DMS114 treated with DMSO at 0.1 percent for 48 hours (cell line): Measurements from ENCODE around the gene SCARB1.
"Not testable (repeated sequence)": the region's sequence is repeated elsewhere in the genome, so short reads cannot be mapped to it uniquely, and the experiment has no call there.

Source experiments
- DNase-seq: peaks from one replicate; lab custom pipeline; 2025; ENCODE audit not compliant: unreplicated experiment; lab: John Stamatoyannopoulos, UW

Gene SCARB1

DNA sequence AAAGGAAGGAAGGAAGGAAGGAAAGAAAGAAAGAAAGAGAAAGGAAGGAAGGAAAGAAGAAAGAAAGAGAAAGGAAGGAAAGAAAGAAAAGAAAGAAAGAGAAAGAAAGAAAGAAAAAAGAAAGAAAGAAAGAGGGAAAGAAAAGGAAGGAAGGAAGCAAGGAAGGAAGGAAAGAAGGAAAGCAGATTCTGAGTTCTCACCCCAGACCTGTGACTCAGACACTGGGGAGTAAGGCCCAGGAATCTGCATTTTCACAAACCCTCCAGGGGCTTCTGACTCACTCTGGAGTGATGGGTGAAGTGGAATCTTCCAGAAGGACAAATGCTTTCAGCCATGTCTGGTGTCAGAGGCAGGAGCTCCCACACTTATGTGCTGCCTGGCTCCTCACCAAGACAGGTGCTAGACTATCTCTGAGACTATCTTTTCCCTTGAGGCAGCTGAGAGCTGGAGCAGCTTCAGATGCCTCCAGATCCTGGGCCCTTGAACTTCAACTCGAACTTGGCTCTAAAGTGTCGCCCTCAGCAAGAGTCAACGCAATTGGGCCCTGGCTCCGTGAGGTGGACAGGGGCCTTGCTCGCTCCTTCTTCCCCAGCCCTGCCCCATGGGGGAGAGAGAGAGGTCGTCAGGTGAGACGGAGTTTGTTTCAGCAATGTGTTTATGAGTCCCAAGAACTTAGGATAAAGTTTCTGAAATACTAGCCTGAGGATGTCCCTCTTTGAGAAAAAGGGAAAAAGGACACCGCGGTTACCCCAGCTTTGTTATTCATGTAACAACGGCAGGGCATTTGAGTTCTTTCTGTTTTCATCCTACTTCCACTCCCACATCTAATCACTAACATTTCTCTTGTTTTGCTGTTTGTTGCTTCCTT lies 19.8 kb upstream of the SCARB1 start:
- DNase-seq, result no peak

DNA sequence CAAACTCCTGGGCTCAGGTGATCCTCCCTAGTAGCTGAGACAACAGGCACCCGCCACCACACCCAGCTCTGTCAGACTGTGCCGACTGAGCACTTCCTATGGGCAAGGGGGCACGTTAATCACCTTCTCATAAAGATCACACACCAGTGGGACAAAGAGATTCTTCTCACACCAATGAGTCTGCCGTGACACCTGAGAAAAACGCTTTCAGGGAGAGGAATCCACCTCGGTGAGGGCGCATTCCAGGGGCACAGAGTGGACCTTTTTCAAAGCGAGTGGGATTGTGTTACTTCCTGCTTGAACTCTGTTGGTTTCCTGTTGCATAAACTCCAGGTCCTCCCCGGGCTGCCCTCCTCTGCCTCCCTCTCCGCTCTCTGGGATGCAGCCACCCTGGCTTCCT lies 17.5 kb upstream of the SCARB1 start:
- DNase-seq, result no peak

DNA sequence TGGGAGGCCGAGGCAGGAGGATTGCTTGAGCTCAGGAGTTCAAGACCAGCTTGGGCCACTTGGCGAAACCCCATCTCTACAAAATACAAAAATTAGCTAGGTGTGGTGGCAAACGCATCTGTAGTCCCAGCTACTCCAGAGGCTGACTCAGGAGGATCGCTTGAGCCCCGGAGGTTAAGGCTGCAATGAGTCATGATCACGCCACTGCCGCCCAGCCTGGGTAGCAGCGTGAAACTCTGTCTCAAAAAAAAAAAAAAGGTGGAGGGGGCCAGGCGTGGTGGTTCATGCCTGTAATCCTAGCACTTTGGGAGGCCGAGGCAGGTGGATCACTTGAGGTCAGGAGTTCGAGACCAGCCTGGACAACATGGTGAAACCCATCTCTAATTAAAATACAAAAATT lies 16.7 kb upstream of the SCARB1 start:
- DNase-seq, result not testable (repeated sequence)

- no peak for DNase-seq
These were observed 15.3 kb upstream of the SCARB1 start for GRCh38 chr12:124878795-124879516.

DNA sequence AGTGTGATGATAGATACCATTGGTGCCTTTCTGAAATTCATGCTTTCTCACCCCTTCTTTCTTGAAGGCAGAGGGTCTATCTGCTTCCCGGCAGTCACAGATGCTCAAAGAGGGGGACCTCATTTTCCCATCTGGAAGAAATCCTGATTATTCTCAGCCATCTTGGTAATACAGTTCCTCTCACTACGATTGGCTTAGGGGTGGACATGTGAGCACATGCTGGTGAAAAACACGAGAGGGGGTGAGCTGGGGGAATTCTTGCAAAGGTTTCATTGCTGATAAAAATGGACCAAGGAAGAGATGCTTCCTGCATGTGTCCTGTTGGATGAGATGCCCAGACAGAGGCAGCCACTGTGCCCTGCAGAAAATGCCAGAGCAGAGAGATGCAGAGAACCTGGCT lies 13.8 kb upstream of the SCARB1 start:
- no peak for DNase-seq

DNA sequence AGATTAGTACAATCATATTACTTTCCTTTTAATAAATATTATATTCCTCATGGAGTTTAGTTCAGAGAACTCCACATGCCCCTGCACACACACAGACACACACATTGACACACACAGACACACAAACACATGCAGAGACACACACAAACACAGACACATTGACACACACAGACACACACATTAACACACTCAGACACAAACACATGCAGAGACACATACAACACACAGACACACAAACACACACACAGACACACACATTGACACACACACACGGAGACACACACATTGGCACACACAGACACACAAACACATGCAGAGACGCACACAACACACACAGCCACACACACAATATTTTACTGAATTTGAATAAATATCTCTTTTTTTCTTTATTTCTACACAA lies 12.5 kb upstream of the SCARB1 start:
- DNase-seq, result no peak

GRCh38 chr12:124875803-124876132 lies 12.1 kb upstream of the SCARB1 start:
- no peak for DNase-seq

DNA sequence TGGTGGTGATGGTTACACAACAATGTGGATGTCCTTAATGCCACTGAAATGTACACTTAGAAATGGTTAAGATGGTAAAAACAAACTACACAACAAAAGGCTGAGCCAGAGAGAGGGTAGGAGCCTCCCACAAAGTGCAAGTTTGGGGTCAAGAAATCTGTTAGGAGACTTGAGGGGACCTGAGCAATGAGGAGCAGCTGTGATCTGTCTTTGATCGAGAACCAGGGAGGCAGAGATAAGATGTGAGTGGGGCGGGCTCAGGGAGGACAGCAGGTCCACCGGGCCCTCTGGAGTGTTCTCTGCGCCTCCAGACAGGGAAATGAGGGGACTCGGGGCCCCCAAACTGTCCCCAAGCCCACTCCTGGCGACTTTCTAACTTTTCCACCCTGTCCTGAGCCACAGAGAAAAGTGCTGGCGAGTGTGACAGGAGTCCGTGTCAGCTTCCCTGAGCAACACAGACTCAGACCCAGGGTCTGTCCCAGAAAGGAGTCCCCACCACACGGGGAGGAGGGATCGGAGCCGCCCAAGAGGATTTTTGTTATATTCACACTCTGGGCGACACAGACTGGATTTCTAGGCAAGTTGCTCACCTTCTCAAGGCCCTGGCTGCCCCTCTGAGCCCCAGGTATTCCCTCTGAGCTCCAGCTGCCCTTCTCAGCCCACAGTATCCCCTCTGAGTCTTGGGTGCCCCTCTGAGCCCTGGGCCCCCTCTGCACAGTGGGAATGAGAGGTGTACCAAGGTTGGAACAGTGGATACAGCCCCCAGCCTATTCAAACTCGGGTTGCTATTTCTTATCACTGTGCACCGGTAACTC lies 11.5 kb upstream of the SCARB1 start:
- DNase-seq, result no peak

DNA sequence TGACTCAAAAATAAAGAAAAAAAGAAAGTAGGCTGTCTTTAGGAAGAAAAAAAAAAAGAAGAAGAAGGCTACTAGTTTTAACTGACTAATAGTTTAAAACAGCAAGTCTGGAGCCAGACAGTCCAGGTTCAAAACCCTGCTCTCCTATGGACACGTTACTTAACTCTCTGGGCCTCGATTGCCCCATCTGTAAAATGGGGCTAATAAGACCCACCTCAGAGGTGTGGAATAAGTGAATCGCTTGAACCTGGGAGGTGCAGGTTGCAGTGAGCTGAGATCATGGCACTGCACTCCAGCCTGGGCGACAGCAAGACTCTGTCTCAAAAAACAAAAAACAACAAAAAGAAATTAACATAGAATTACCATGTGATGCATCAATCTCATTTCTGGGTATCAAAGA lies 10.5 kb upstream of the SCARB1 start:
- DNase-seq, result no peak

DNA sequence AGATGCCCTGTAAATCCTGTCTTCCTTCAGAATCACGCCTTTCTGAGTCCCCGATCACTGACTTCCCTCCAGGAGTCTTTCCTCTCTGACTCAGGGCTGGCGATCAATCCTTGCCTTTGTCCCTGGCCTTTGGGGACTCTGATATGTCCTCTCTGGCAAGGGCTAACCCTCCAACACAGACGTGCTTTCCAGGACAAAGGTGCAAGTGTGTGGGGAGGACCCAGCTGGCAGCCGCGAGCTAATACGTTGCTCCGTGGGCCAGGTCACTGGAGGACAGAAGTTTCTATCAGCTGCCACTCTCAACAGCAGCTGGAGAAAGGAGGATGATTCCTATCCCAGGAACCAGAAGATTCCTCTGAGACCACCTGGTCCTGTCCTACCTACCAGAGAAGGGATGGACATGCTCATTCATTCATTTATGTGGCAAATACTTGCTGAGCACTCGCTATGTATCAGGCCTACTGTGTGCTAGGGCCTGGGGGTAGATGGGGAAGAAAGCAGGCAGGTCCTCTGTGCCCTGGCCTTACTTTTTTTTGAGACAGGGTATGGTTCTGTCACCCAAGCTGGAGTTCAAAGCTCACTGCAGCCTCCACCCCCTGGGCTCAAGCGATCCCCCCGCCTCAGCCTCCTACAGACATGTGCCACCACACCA lies 8.5 kb upstream of the SCARB1 start:
- DNase-seq, result no peak

DNA sequence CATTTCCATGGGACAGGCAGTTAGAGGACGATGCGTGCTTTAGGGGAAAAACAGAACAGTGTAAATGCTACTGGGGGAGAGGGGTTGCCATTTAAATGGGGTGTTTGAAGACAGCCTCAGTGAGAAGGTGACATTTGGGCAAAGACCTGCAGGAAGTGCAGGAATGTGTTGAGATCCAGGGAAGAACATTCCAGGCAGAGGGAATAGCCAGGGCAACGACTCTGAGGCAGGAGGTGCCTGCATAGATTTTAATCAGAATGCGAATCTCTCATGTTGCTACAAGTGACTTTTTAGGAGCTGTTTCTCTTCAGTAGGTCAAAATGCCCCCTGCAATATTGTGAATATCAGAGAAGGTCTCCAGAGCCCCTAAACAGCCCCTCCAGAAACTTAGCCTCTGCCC lies 7.6 kb upstream of the SCARB1 start:
- DNase-seq, result no peak

- DNase-seq, result no peak
These were observed 6.9 kb upstream of the SCARB1 start for GRCh38 chr12:124870515-124870914.

DNA sequence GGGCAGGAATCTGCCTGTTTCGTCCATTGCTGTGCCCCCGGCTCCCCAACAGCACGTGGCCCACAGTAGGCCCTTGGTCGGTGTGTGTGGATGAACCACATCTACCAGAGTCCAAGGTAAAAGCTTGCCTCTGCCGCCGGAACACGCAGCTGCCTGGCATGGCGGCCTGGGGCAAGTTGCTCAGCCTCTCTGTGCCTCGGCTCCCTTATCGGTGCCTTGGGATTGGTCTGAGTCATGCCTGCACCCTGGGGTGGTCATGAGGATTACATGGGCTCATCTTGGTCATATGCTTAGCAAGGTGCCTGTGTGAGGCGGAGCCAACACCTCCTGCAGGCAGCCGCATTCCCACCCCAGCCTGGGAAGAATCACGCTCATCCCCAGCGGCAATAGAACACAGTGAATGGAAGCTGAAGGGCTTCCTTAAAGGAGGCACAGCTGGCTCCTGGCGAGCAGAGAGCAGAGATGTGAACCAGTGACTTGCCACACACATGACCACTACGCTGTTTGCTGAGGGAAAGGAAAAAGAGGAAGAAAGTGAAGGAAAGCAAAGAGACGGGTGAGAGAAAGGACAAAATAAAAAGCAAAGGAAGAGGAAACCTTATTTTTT lies 5.5 kb upstream of the SCARB1 start:
- no peak for DNase-seq

- DNase-seq, result no peak
These were observed 4.8 kb upstream of the SCARB1 start for GRCh38 chr12:124868252-124869058.

DNA sequence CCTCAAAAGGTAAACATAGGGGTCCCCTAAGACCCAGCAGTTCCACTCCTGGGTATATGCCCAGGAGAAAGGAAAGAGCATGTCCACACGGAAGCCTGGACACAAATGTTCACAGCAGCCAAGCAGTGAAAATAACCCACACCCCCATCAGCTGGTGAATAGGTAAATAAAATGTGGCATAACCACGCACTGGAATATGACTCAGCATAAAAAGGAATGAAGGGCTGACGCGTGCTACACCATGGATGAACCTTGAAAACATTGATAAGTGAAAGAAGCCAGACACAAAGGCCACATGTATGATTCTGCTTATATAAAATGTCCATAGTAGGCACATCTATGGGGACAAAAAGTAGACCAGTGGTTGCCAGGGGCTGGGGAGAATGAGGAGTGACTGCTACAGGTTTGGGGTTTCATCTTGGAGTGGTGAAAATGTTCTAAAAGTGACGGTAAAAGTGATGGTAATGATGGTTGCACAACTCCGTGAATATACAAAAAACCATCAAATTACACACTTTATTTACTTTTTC lies 3.8 kb upstream of the SCARB1 start:
- no peak for DNase-seq

- DNase-seq, result no peak
These were observed 3.3 kb upstream of the SCARB1 start for GRCh38 chr12:124866883-124867400.

DNA sequence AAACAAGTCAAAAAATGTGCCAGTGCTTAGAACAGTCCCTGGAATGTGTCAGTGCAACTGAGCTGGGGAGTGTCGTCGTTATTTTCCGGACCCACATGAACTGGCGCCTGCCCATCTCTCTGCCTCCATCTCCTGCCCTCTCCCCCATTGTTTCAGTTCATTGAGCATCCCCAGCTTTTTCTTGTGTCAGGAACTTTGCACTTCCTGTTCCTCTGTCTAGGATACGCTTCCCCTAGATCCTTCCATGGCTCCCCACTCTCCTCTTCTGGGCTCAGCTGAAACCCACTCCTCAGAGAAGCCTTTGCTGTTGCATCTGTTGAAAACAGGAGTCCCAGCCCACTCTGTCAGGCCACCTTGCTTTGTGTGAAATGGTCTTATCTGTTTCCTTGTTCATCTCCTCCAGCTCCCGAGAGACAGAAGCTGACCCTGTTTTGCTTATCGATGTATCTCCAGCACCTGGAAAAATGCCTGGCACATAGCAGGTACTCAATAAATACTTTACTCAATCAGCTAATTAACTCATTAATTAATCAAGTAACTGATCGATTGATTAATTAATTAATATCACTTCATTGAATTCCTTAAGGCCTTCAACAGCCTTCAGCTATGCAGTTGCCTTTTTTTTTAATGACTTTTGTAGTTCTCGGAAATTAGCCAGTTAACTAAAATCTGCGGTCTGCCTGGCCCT lies 2.7 kb upstream of the SCARB1 start:
- DNase-seq, result no peak

GRCh38 chr12:124865728-124866127 lies 2.1 kb upstream of the SCARB1 start:
- no peak for DNase-seq

- no peak for DNase-seq
These were observed 675 bp upstream of the SCARB1 start for GRCh38 chr12:124864326-124864752.
